Measurements from ENCODE around the gene PRRT1. TPM values are rescaled to one million over a fixed set of nuclear protein-coding genes. Genes with fewer than 3 reads are reported as not detected.

Gene PRRT1
- total RNA-seq, 2 donors from 2014 or later: 0.17 to 0.29 TPM

GRCh38 chr6:32171234-32171633 is 19.5 kb upstream of the PRRT1 start:
- Mint-ChIP-seq H3K27ac (peak overlapping the region; percentile 17), H3K27me3 (no peaks in the 10 kb centered on the region)

GRCh38 chr6:32170294-32170693 is 18.6 kb upstream of the PRRT1 start:
- Mint-ChIP-seq H3K4me3 (no peak overlapping the region), H3K27ac (peak overlapping the region; percentile 59)
- ATAC-seq (replicated peaks): no peak

More at GRCh38 chr6:32171234-32171633, 19.5 kb upstream of the PRRT1 start:
- Mint-ChIP-seq H3K36me3 (ENCODE audit: low read depth) (peaks cover 39% of the 10 kb centered on the region), H3K4me1 (peaks cover 18% of the 10 kb centered on the region), H3K9me3 (no peaks in the 10 kb centered on the region), H3K4me3 (no peak overlapping the region)
- ATAC-seq (replicated peaks): no peak

GRCh38 chr6:32168807-32169591 is 17.3 kb upstream of the PRRT1 start:
- no peak overlapping the region for H3K4me3 Mint-ChIP-seq
- peak overlapping the region; percentile 38 for H3K27ac Mint-ChIP-seq
- no peaks in the 10 kb centered on the region for H3K27me3 Mint-ChIP-seq
- ATAC-seq (replicated peaks): no peak
- H3K4me1 Mint-ChIP-seq: peaks cover 16% of the 10 kb centered on the region
- no peaks in the 10 kb centered on the region for H3K9me3 Mint-ChIP-seq
- H3K36me3 Mint-ChIP-seq (ENCODE audit: low read depth): peaks cover 45% of the 10 kb centered on the region

More at GRCh38 chr6:32170294-32170693, 18.6 kb upstream of the PRRT1 start:
- peaks cover 39% of the 10 kb centered on the region for H3K36me3 Mint-ChIP-seq (ENCODE audit: low read depth)
- H3K9me3 Mint-ChIP-seq: no peaks in the 10 kb centered on the region
- no peaks in the 10 kb centered on the region for H3K27me3 Mint-ChIP-seq
- H3K4me1 Mint-ChIP-seq: peaks cover 16% of the 10 kb centered on the region

GRCh38 chr6:32168350-32168749 is 16.6 kb upstream of the PRRT1 start:
- ATAC-seq (replicated peaks): no peak
- peaks cover 10% of the 10 kb centered on the region for H3K4me1 Mint-ChIP-seq
- no peaks in the 10 kb centered on the region for H3K27me3 Mint-ChIP-seq
- peaks cover 45% of the 10 kb centered on the region for H3K36me3 Mint-ChIP-seq (ENCODE audit: low read depth)
- no peaks in the 10 kb centered on the region for H3K9me3 Mint-ChIP-seq
- peak overlapping the region; percentile 38 for H3K27ac Mint-ChIP-seq
- no peak overlapping the region for H3K4me3 Mint-ChIP-seq

GRCh38 chr6:32167761-32168262 is 16.1 kb upstream of the PRRT1 start:
- peaks cover 45% of the 10 kb centered on the region for H3K36me3 Mint-ChIP-seq (ENCODE audit: low read depth)
- peaks cover 9% of the 10 kb centered on the region for H3K4me1 Mint-ChIP-seq
- peak overlapping the region; percentile 38 for H3K27ac Mint-ChIP-seq
- H3K9me3 Mint-ChIP-seq: no peaks in the 10 kb centered on the region
- no peaks in the 10 kb centered on the region for H3K27me3 Mint-ChIP-seq
- H3K4me3 Mint-ChIP-seq: no peak overlapping the region
- ATAC-seq (replicated peaks): no peak

GRCh38 chr6:32167154-32167760 is 15.5 kb upstream of the PRRT1 start:
- Mint-ChIP-seq H3K4me1 (peaks cover 9% of the 10 kb centered on the region), H3K9me3 (no peaks in the 10 kb centered on the region), H3K27me3 (no peaks in the 10 kb centered on the region), H3K4me3 (no peak overlapping the region), H3K27ac (peak overlapping the region; percentile 38), H3K36me3 (ENCODE audit: low read depth) (peaks cover 45% of the 10 kb centered on the region)
- ATAC-seq (replicated peaks): no peak

GRCh38 chr6:32166411-32167061 is 14.8 kb upstream of the PRRT1 start:
- H3K4me3 Mint-ChIP-seq: no peak overlapping the region
- H3K27me3 Mint-ChIP-seq: no peaks in the 10 kb centered on the region
- ATAC-seq (replicated peaks): no peak
- no peaks in the 10 kb centered on the region for H3K9me3 Mint-ChIP-seq
- peaks cover 45% of the 10 kb centered on the region for H3K36me3 Mint-ChIP-seq (ENCODE audit: low read depth)
- no peak overlapping the region for H3K27ac Mint-ChIP-seq
- peaks cover 9% of the 10 kb centered on the region for H3K4me1 Mint-ChIP-seq

- ATAC-seq (replicated peaks): no peak
- H3K36me3 Mint-ChIP-seq (ENCODE audit: low read depth): peaks cover 24% of the 10 kb centered on the region
- H3K27me3 Mint-ChIP-seq: no peaks in the 10 kb centered on the region
Measured at GRCh38 chr6:32164295-32164694, 12.6 kb upstream of the PRRT1 start, which contains the start of gene EGFL8. Gene EGFL8, plus strand, starts transcription at chr6:32164595. Its CDS starts 1,571 bp downstream, at chr6:32166166.

GRCh38 chr6:32163559-32164258 is 12.0 kb upstream of the PRRT1 start:
- no peak for ATAC-seq (replicated peaks)
- Mint-ChIP-seq H3K4me1 (peaks cover 9% of the 10 kb centered on the region), H3K4me3 (no peak overlapping the region), H3K27ac (no peak overlapping the region), H3K27me3 (no peaks in the 10 kb centered on the region), H3K9me3 (no peaks in the 10 kb centered on the region), H3K36me3 (ENCODE audit: low read depth) (peaks cover 21% of the 10 kb centered on the region)

More at GRCh38 chr6:32164295-32164694, 12.6 kb upstream of the PRRT1 start, which contains the start of gene EGFL8:
- Mint-ChIP-seq H3K4me1 (peaks cover 9% of the 10 kb centered on the region), H3K27ac (no peak within 1 kb of the TSS), H3K4me3 (no peak within 1 kb of the TSS), H3K9me3 (no peaks in the 10 kb centered on the region)

GRCh38 chr6:32158052-32158451 is 6.3 kb upstream of the PRRT1 start:
- no peak overlapping the region for H3K4me3 Mint-ChIP-seq
- no peak for ATAC-seq (replicated peaks)
- H3K4me1 Mint-ChIP-seq: peaks cover 18% of the 10 kb centered on the region
- H3K36me3 Mint-ChIP-seq (ENCODE audit: low read depth): peaks cover 18% of the 10 kb centered on the region
- no peaks in the 10 kb centered on the region for H3K27me3 Mint-ChIP-seq
- no peak overlapping the region for H3K27ac Mint-ChIP-seq
- no peaks in the 10 kb centered on the region for H3K9me3 Mint-ChIP-seq

GRCh38 chr6:32156891-32157290 is 5.2 kb upstream of the PRRT1 start:
- H3K4me1 Mint-ChIP-seq: peaks cover 21% of the 10 kb centered on the region
- H3K27ac Mint-ChIP-seq: no peak overlapping the region
- no peak for ATAC-seq (replicated peaks)

GRCh38 chr6:32154514-32155161 is 2.9 kb upstream of the PRRT1 start:
- H3K27me3 Mint-ChIP-seq: peaks cover 15% of the 10 kb centered on the region
- H3K27ac Mint-ChIP-seq: peak overlapping the region; percentile 77
- H3K4me1 Mint-ChIP-seq: peaks cover 26% of the 10 kb centered on the region
- peak overlapping the region; percentile 90 for H3K4me3 Mint-ChIP-seq
- peaks cover 18% of the 10 kb centered on the region for H3K36me3 Mint-ChIP-seq (ENCODE audit: low read depth)
- peak; percentile 93 for ATAC-seq (replicated peaks)
- no peaks in the 10 kb centered on the region for H3K9me3 Mint-ChIP-seq

More at GRCh38 chr6:32156891-32157290, 5.2 kb upstream of the PRRT1 start:
- Mint-ChIP-seq H3K36me3 (ENCODE audit: low read depth) (peaks cover 18% of the 10 kb centered on the region), H3K9me3 (no peaks in the 10 kb centered on the region), H3K27me3 (no peaks in the 10 kb centered on the region), H3K4me3 (no peak overlapping the region)

- Mint-ChIP-seq H3K9me3 (no peaks in the 10 kb centered on the region), H3K36me3 (ENCODE audit: low read depth) (peaks cover 17% of the 10 kb centered on the region), H3K27ac (peak within 1 kb of the TSS; percentile 77), H3K4me3 (peak within 1 kb of the TSS; percentile 90), H3K4me1 (peaks cover 28% of the 10 kb centered on the region), H3K27me3 (peaks cover 18% of the 10 kb centered on the region)
- ATAC-seq (replicated peaks): peak; percentile 67
Measured at GRCh38 chr6:32153564-32154513, 2.1 kb upstream of the PRRT1 start, which contains the start of gene PPT2. Gene PPT2, plus strand, starts transcription at chr6:32154141. Its CDS starts 454 bp downstream, at chr6:32154595.

All from activated T-helper 17 cell treated with anti-CD3 and anti-CD28 coated beads, Interleukin-2, amount 50 U/mL, for 72 hours (primary cell).